B cell (primary cell): Measurements from ENCODE around the gene USH1C.

Experiments
- EZH2 ChIP-seq: IDR thresholded peaks from 2 replicates; pipeline ENCODE4 v1.6.1; 2012; ENCODE audit warnings: borderline replicate concordance, low read depth, mild to moderate bottlenecking, moderate library complexity, low read length; ENCODE audit not compliant: insufficient read depth, poor library complexity, severe bottlenecking
- TF ChIP-seq, protein P1 (sequence below): fragments of 200-600 bp; IDR thresholded peaks from one replicate; pipeline ENCODE4 v1.8.0; 2022; ENCODE audit warnings: antibody characterized with exemption, mild to moderate bottlenecking

DNA sequence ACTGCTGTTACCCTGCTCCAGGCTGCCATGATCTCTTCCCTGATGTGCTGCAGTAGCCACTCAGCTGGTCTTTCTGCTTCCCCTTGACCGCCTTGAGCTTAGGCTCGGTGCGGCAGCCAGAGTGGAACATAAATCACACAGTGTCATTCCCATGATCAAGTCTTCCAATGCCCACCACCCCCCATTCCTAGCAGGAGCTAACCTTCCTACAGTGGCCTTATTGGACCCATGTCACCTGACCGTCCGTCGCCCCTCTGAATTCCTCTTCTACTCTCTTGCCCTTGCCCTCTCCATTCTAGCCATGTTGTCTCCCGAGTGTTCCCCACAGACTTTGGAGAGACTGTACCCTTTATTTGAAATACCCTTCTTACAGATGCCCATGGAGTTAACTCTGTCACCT, 46.2 kb upstream of the USH1C start:
- no peak for TF ChIP-seq EZH2
- TF ChIP-seq, protein P1, sequence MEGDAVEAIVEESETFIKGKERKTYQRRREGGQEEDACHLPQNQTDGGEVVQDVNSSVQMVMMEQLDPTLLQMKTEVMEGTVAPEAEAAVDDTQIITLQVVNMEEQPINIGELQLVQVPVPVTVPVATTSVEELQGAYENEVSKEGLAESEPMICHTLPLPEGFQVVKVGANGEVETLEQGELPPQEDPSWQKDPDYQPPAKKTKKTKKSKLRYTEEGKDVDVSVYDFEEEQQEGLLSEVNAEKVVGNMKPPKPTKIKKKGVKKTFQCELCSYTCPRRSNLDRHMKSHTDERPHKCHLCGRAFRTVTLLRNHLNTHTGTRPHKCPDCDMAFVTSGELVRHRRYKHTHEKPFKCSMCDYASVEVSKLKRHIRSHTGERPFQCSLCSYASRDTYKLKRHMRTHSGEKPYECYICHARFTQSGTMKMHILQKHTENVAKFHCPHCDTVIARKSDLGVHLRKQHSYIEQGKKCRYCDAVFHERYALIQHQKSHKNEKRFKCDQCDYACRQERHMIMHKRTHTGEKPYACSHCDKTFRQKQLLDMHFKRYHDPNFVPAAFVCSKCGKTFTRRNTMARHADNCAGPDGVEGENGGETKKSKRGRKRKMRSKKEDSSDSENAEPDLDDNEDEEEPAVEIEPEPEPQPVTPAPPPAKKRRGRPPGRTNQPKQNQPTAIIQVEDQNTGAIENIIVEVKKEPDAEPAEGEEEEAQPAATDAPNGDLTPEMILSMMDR = no peak
